ENCODE measurements around the gene BANP.

- TF ChIP-seq CTCF (IDR thresholded peaks at IDR 0.05) (no peak), POLR2A (IDR thresholded peaks at IDR 0.05) (no peak)
These were observed 96.2 kb downstream of the BANP start for GRCh38 chr16:88047462-88047861.
